G401.6 (cell line): ENCODE data around the gene SETDB1.
"Not testable (repeated sequence)": the region's sequence is repeated elsewhere in the genome, so short reads cannot be mapped to it uniquely, and the experiment has no call there.

Experiments
- FAIRE-seq: peaks from 2 replicates; lab custom pipeline; 2012; peaks lifted over from hg19 to GRCh38; lab: Jason Lieb, UNC

SETDB1 gene

DNA sequence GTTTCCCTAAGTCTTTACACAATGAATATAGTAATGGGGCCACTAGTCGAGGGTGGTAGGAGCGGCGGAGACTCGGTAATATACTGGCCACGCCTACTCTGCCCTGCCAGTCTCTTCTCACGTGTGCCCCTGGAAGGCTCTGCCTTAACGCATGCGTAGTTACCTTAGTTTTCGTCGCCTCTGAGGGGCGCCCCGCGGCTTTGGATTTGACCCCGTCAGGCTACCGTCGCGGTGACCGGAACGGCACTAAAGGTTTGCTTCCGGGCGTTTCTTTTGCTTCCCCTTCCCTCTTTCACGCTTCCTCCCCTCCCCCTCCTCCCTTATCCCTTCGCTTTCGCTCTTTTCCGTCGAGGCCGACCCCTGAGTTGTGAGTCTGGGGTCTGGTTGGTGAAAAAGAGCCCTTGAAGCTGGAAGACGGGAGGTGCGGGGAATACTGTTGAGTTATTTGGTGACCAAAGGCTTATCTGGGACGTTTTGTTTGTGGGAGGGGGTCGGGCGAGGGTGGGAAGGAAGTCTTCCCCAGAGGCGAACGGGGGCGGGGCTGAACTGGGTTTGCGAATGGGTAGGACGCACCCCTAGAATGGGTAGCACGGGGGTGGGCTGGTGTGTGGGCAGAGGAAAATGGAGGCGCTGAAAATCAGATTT, at the start of gene SETDB1:
TSS of gene SETDB1 (plus strand) at position 267 of the 645 bp plus-strand sequence. CDS start 1,352 bp downstream, outside the sequence.
- peak; percentile 98 for FAIRE-seq

GRCh38 chr1:150878931-150879330, 47.2 kb upstream of the SETDB1 start:
- not testable (repeated sequence) for FAIRE-seq

- FAIRE-seq: no peak
Measured at GRCh38 chr1:150881331-150882070, 44.7 kb upstream of the SETDB1 start.

- not testable (repeated sequence) for FAIRE-seq
Measured at GRCh38 chr1:150883121-150883520, 43.0 kb upstream of the SETDB1 start.

DNA sequence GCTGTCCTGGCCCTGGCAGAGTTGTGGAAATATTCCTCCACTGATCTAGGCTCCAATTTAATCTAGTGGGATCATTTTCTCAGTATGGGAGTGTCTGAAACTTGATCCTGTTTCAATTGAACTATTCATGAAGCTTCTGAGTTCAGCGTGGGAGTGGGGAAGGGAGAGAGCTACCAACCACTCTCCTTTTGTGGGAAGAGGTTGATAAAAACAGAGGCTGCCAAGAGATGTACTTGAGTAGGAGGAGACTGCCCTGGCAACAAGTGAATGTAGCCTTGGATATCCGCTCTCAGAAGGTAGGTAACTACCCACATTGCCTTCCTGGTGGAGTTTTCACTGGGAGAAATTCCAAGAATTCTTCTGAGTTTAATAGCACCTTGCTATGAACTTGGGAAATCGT, 39.1 kb upstream of the SETDB1 start, which contains the start of gene CTXND2:
TSS of gene CTXND2 (plus strand) at position 119 of the 400 bp plus-strand sequence. CDS start 25,179 bp downstream, outside the sequence.
- no peak for FAIRE-seq

DNA sequence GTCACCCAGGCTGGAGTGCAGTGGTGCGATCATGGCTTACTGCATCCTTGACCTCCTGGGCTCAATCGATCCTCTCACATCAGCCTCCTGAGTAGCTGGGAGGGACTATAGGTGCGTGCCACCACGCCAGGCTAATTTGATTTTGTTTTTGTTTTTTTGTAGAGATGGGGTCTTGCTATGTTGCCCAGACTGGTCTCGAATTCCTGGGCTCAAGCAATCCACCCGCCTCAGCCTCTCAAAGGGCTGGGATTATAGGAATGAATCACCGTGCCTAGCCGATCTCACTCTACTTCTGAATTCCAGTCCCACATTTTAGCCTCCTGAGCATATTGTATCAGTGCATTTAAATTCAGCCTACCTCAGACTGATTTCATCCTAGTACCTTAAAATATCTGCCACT, 37.4 kb upstream of the SETDB1 start:
- no peak for FAIRE-seq

GRCh38 chr1:150890033-150890416, 36.1 kb upstream of the SETDB1 start:
- no peak for FAIRE-seq

DNA sequence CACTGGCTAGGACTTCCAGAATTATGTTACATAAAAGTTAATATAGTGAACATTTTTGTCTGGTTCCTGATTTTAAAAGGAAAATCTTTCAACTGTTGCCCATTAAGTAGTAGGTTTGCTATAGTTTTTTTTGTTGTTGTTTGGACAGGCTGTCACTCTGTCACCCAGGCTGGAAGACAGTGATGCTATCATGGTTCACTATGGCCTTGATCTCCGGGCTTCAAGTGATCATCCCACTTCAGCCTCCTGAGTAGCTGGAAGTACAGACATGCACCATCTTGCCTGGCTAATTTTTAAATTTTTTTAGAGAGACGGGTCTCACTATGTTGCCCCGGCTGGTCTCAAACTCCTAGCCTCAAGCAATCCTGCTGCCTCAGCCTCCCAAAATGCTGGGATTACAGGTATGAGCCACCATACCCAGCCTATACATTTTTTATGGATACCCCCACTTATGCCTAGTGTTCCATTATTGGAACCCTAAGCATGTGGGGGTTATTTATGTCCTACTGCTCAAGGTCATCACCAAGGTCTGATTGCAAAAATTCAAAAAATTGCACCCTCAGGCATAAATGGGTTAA, 32.7 kb upstream of the SETDB1 start:
- FAIRE-seq: no peak

DNA sequence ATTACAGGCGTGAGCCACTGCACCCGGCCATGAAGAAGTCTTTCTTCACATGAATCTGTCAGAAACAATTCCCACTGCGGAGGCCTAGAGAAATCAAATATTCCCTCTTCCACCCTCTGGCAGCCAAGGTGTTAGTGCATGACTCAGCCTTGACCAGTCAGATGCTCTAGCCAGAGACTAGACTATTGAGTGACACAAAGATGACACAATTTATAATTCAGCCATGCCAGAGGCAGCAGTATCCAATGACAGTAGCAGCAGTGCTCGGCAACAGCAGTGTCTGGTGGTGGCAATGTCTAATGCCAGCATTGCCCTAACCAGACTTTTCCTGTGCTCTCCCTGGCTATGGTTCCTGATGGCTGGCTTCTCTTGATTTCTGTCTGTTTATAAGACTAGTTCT, 30.5 kb upstream of the SETDB1 start:
- FAIRE-seq: no peak

GRCh38 chr1:150899795-150900194, 26.4 kb upstream of the SETDB1 start:
- not testable (repeated sequence) for FAIRE-seq

- FAIRE-seq: no peak
Measured at GRCh38 chr1:150902346-150902745, 23.8 kb upstream of the SETDB1 start.

DNA sequence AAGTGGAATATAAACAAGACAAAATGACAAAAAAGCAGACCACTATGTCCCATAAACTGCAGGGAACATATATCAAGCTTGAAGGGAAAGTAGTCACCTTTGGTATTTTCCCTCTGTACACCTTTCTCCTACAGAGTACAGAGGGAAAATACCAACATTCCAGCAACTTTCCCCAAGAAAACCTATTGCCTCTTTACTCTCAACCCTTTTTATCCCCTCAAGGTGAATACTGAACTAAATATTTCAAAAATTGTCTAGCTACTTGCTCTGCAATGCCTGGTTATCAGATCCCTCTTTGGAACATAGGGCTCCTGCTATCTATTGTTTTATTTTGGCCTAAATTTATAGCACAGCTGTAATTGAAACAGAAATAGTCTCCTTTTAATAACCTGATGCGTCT, 23.4 kb upstream of the SETDB1 start:
- FAIRE-seq: no peak

DNA sequence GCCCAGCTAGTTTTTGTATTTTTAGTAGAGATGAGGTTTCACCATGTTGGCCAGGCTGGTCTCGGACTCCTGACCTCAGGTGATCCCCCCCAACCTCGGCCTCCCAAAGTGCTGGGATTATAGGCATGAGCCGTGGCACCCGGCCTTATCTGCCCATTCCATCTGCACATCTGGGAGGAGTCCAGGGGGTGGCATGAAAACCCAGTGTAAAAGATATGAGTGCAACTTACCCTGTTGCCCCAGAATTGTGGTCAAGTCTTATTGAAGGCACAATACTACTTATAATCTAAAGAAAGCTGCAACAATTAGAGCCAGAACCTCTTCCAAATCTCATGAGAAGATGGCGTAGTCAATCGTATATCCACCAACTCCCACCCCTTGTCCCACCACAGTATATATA, 20.9 kb upstream of the SETDB1 start:
- no peak for FAIRE-seq

GRCh38 chr1:150906329-150906728, 19.8 kb upstream of the SETDB1 start:
- FAIRE-seq: no peak

DNA sequence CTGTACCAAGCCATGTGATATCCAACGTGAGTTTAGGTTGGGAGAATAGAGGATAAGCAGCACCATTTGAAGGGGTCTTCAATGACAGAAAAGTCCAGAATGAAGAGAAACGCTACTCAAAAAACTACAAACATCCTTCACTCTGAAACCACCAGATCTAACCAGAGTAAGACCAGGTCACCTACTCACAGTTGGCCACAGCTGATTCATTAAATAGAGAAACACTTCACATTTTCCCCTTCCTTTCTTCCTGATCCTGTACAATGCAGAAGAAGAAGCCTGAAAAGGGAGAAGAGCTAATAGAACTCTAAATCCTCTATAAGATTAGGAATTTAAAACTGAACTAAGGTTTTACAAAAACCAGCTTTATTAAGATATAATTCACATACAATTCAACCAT, 19.4 kb upstream of the SETDB1 start:
- FAIRE-seq: no peak

DNA sequence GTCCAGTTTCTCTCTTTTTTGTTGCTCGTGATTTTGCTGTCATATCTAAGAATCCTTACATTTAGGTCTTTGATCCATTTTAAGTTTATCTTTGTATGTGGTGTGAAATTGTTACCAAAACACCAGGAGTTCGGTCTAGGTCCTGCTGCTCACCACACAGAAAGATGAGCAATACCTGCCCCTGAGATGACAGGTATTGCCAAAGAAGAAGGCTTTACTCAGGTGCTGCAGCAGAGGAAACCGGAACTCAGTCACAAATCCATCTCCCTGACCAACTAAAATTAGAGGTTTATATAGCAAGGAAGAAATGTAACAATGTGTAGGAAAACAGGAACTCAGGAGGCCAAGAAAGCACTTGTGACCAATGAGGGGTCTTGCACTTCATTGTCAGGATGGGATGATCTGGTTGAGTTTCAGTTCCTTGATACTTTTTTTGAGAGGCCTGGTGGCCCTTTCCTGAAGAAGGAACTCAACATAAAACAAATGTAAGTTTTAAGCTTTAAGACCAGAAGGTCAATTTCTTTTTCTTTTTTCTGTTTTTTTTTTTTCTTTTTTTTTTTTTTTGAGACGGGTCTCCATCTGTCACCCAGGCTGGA, 16.5 kb upstream of the SETDB1 start:
- FAIRE-seq: no peak

DNA sequence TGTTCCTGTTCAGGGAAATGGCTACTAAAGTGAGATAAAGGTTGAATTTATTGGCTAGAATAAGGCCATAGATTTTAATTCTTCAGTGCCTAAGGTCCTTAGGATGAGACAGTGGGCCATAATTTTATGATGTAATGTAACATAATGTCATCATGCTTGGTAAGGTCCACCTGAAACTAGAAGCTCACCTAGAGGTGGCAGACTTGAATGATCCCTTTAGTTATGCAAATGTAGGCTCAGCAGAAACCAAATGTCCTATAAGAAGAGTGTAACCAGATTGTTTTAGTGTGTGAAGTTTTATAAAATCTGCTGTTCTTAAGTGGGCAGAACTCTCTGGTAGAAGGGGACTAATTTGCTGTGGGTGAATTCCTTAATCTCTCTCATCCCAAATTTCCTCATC, 13.5 kb upstream of the SETDB1 start:
- no peak for FAIRE-seq

DNA sequence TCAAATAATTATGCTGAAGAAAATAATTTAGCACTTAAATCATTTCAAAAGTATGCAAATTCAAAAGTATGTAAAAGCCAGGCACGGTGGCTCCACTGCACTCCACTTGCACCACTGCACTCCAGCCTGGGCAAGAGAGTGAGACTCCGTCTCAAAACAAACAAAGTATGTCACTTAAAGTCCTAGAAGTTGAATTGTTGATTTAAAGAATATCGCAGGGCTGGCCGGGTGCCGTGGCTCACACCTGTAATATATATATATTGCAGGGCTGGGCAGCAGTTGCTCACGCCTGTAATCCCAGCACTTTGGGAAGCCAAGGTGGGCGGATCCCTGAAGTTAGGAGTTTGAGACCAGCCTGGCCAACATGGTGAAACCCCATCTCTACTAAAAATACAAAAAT, 8.8 kb upstream of the SETDB1 start:
- no peak for FAIRE-seq

DNA sequence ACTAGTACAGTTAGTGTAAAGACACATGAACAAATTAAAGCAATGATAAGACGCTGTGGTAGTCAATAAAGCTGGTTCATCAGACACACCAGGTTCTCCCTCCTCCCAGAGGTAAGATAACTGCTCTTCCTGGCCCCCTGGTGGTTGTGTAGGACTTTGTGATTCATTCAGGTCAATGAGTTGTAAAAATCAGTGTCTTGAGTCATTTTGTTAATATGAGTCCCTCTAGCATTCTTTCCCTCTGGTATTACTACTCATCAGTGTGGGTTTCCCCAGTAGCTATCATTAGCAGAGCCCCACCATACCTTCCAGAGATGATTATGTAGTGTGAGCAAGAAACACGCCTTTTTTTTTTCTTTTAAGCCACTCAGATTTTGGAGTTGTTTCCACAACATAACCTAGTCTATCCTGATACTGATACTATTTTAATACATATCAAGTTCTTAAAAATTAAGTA, 3.6 kb upstream of the SETDB1 start:
- peak; percentile 37 for FAIRE-seq

GRCh38 chr1:150925080-150925479, 1.1 kb upstream of the SETDB1 start:
- no peak for FAIRE-seq

DNA sequence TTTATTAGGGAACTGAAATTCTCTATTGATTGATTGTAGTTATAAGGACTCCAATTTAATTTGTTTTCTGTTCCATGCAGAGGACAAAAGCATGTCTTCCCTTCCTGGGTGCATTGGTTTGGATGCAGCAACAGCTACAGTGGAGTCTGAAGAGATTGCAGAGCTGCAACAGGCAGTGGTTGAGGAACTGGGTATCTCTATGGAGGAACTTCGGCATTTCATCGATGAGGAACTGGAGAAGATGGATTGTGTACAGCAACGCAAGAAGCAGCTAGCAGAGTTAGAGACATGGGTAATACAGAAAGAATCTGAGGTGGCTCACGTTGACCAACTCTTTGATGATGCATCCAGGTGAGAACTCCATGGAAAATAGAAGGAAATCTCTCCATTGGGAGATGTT, 1.5 kb downstream of the SETDB1 start:
- FAIRE-seq: no peak

DNA sequence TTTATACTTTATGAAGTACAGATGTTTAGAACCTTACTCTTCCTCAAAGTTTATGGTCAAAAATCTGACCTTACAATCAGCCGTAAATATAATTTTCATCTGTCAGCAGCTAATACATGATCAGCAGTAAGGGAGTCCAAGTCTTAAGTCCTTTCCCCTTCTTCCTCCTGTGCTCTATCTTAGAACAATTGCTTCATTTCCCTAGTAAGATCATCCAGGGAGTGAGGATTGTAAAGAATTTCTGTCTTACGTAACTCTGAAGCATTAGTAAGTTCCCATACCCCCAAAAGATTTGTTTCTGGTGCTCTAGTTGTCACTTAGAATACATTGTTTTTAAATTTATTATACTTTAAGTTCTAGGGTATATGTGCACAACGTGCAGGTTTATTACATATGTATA, 2.1 kb downstream of the SETDB1 start:
- no peak for FAIRE-seq

DNA sequence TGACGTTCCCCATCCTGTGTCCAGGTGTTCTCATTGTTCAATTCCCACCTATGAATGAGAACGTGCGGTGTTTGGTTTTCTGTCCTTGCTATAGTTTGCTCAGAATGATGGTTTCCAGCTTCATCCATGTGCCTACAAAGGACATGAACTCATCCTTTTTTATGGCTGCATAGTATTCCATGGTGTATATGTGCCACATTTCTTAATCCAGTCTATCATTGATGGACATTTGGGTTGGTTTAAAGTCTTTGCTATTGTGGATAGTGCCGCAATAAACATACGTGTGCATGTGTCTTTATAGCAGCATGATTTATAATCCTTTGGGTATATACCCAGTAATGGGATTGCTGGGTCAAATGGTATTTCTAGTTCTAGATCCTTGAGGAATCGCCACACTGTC, 2.6 kb downstream of the SETDB1 start:
- FAIRE-seq: not testable (repeated sequence)
